Neuronal stem cell (in vitro differentiated cells): Measurements from ENCODE around the gene CLTCL1.
A peak's percentile ranks its signal among the peaks of the same experiment; 100 is the strongest.

Source experiments
- DNase-seq: peaks from one replicate; pipeline ENCODE4 v3.0.0-alpha.2; 2013; ENCODE audit warnings: low spot score
- H2AFZ ChIP-seq: one replicate; pipeline ENCODE4 v1.6.1; 2013; ENCODE audit warnings: mild to moderate bottlenecking, low read length, inconsistent platforms
- H2AK5ac ChIP-seq: 2 replicates; pipeline ENCODE4 v1.6.1; 2013; ENCODE audit warnings: low read depth, mild to moderate bottlenecking, inconsistent platforms, low read length, moderate library complexity, mixed read lengths
- H2BK120ac ChIP-seq: 2 replicates; pipeline ENCODE4 v1.6.1; 2013; ENCODE audit warnings: low read depth, mild to moderate bottlenecking, inconsistent platforms, low read length, moderate library complexity, mixed read lengths
- H2BK12ac ChIP-seq: one replicate; pipeline ENCODE4 v1.6.1; 2013; ENCODE audit warnings: low read length, inconsistent platforms
- H2BK15ac ChIP-seq: 2 replicates; pipeline ENCODE4 v1.6.1; 2013; ENCODE audit warnings: mild to moderate bottlenecking, low read length, inconsistent platforms, mixed read lengths
- H2BK5ac ChIP-seq: one replicate; pipeline ENCODE4 v1.6.1; 2013; ENCODE audit warnings: inconsistent platforms, mild to moderate bottlenecking, low read length, moderate library complexity
- H3K14ac ChIP-seq: one replicate; pipeline ENCODE4 v1.6.1; 2013; ENCODE audit warnings: low read length, inconsistent platforms
- H3K18ac ChIP-seq: 2 replicates; pipeline ENCODE4 v1.6.1; 2013; ENCODE audit warnings: low read length, inconsistent platforms
- H3K23ac ChIP-seq: 2 replicates; pipeline ENCODE4 v1.6.1; 2013; ENCODE audit warnings: low read depth, mild to moderate bottlenecking, mixed read lengths, low read length, inconsistent platforms; ENCODE audit not compliant: poor library complexity
- H3K27ac ChIP-seq: replicated peaks from 3 replicates; pipeline ENCODE4 v1.5.1; 2013; ENCODE audit warnings: low read length, inconsistent platforms
- H3K27me3 ChIP-seq, 3 experiments: 2 replicates each; pipeline ENCODE4 v1.6.1; 2013; ENCODE audit warnings: low read length in 3 of 3, mild to moderate bottlenecking in 2 of 3, inconsistent platforms in 1 of 3, low read depth in 1 of 3, mixed read lengths in 1 of 3, moderate library complexity in 1 of 3; ENCODE audit not compliant: control insufficient read depth in 3 of 3, insufficient read depth in 3 of 3
- H3K36me3 ChIP-seq, 2 donors: replicated peaks in 1 of 2; 2 replicates each; pipeline ENCODE4 v1.6.1; 2013; ENCODE audit warnings: low read length in 2 of 2; ENCODE audit not compliant: control insufficient read depth in 2 of 2, insufficient read depth in 2 of 2
- H3K4ac ChIP-seq: 2 replicates; pipeline ENCODE4 v1.6.1; 2013; ENCODE audit warnings: inconsistent platforms, mild to moderate bottlenecking, low read length, moderate library complexity
- H3K4me1 ChIP-seq, 2 donors: 1 replicate in 1 of 2; 2 replicates in 1 of 2; pipeline ENCODE4 v1.6.1; 2013; ENCODE audit warnings: low read length in 2 of 2, low read depth in 1 of 2; ENCODE audit not compliant: control insufficient read depth in 2 of 2, insufficient read depth in 1 of 2
- H3K4me2 ChIP-seq: one replicate; pipeline ENCODE4 v1.6.1; 2013; ENCODE audit warnings: mild to moderate bottlenecking, low read length, inconsistent platforms; ENCODE audit not compliant: insufficient read depth, poor library complexity, severe bottlenecking
- H3K4me3 ChIP-seq, 2 donors: 2 replicates each; pipeline ENCODE4 v1.5.1; 2013; ENCODE audit warnings: low read length in 2 of 2, mild to moderate bottlenecking in 2 of 2, inconsistent platforms in 1 of 2, moderate library complexity in 1 of 2
- H3K79me1 ChIP-seq: one replicate; pipeline ENCODE4 v1.6.1; 2013; ENCODE audit warnings: low read depth, mild to moderate bottlenecking, inconsistent platforms, low read length, moderate library complexity
- H3K9ac ChIP-seq: one replicate; pipeline ENCODE4 v1.6.1; 2013; ENCODE audit warnings: mild to moderate bottlenecking, low read depth, low read length, inconsistent platforms; ENCODE audit not compliant: poor library complexity
- H3K9me3 ChIP-seq, 2 donors: replicated peaks in 1 of 2; 2 replicates each; pipeline versions ENCODE3 to v1.6.1; 2013; ENCODE audit warnings: low read length in 2 of 2, mild to moderate bottlenecking in 2 of 2, inconsistent platforms in 1 of 2, low read depth in 1 of 2, mixed read lengths in 1 of 2, moderate library complexity in 1 of 2; ENCODE audit not compliant: control insufficient read depth in 2 of 2, insufficient read depth in 1 of 2
- H4K8ac ChIP-seq: one replicate; pipeline ENCODE4 v1.6.1; 2013; ENCODE audit warnings: low read depth, mild to moderate bottlenecking, inconsistent platforms, low read length, moderate library complexity
- H4K91ac ChIP-seq: one replicate; pipeline ENCODE4 v1.6.1; 2013; ENCODE audit warnings: low read length, low read depth, mild to moderate bottlenecking, inconsistent platforms; ENCODE audit not compliant: poor library complexity
- WGBS, 2 donors: extraction: QIAGEN DNeasy Blood & Tissue Kit; methylation state at CpG; one replicate each; pipeline ENCODE4 v1.1.7; 2013; ENCODE audit warnings: missing lambda C conversion rate in 2 of 2, mixed read lengths in 1 of 2; ENCODE audit not compliant: insufficient read length in 2 of 2, insufficient replicate concordance in 1 of 2; ENCODE audit errors: extremely low coverage in 2 of 2; 5-methylcytosine and 5-hydroxymethylcytosine counted together

Gene CLTCL1

GRCh38 chr22:19244600-19245352 lies 46.7 kb downstream of the CLTCL1 start:
- H3K9me3 ChIP-seq = no peaks in the 10 kb centered on the region
- H2BK15ac ChIP-seq = no peak overlapping the region
- H3K23ac ChIP-seq = no peak overlapping the region
- no peak overlapping the region for H3K27ac ChIP-seq
- H3K4me1 ChIP-seq = no peaks in the 10 kb centered on the region
- DNase-seq = no peak
- H3K79me1 ChIP-seq = no peaks in the 10 kb centered on the region
- no peak overlapping the region for H3K9ac ChIP-seq
- H3K4me3 ChIP-seq = no peak overlapping the region
- no peak overlapping the region for H3K4me2 ChIP-seq
- H2AFZ ChIP-seq = no peak overlapping the region
- H3K36me3 ChIP-seq = peaks cover 2 to 3% of the 10 kb centered on the region in 2 donors
- no peaks in the 10 kb centered on the region for H3K27me3 ChIP-seq
- no peak overlapping the region for H3K14ac ChIP-seq
- H2AK5ac ChIP-seq = no peak overlapping the region
- H2BK5ac ChIP-seq = no peak overlapping the region
- H2BK120ac ChIP-seq = no peak overlapping the region
- H4K8ac ChIP-seq = no peak overlapping the region
- H3K4ac ChIP-seq = no peak overlapping the region
- H2BK12ac ChIP-seq = no peak overlapping the region
- no peak overlapping the region for H4K91ac ChIP-seq
- no peak overlapping the region for H3K18ac ChIP-seq
- WGBS, 2 donors = no CpG with 5 or more reads among the region's 10 CpGs

GRCh38 chr22:19242699-19243098 lies 48.8 kb downstream of the CLTCL1 start:
- DNase-seq = no peak
- Histone ChIP-seq H3K4me2 (no peak overlapping the region), H3K79me1 (no peaks in the 10 kb centered on the region), H2AFZ (no peak overlapping the region), H2BK120ac (no peak overlapping the region), H3K9me3 (no peaks in the 10 kb centered on the region), H3K9ac (no peak overlapping the region), H2BK12ac (no peak overlapping the region), H3K36me3 (peaks cover 2 to 10% of the 10 kb centered on the region in 2 donors), H4K8ac (no peak overlapping the region), H3K27me3 (no peaks in the 10 kb centered on the region), H2AK5ac (no peak overlapping the region), H3K14ac (no peak overlapping the region), H4K91ac (no peak overlapping the region), H2BK5ac (no peak overlapping the region), H3K27ac (no peak overlapping the region), H3K23ac (no peak overlapping the region), H3K4ac (no peak overlapping the region), H3K18ac (no peak overlapping the region), H3K4me3 (no peak overlapping the region), H3K4me1 (no peaks in the 10 kb centered on the region), H2BK15ac (no peak overlapping the region)
- WGBS, 2 donors = no CpG with 5 or more reads among the region's 4 CpGs

- Histone ChIP-seq H2BK15ac (no peak overlapping the region), H3K9ac (no peak overlapping the region), H3K23ac (no peak overlapping the region), H3K14ac (no peak overlapping the region), H2BK12ac (no peak overlapping the region), H2BK5ac (no peak overlapping the region), H3K18ac (no peak overlapping the region), H3K79me1 (no peaks in the 10 kb centered on the region), H3K27me3 (no peaks in the 10 kb centered on the region), H2AFZ (no peak overlapping the region), H4K8ac (no peak overlapping the region), H3K4me1 (no peaks in the 10 kb centered on the region), H3K27ac (no peak overlapping the region), H3K4ac (no peak overlapping the region), H3K4me3 (no peak overlapping the region), H3K9me3 (no peaks in the 10 kb centered on the region), H2BK120ac (no peak overlapping the region), H4K91ac (no peak overlapping the region), H3K4me2 (no peak overlapping the region), H3K36me3 (peaks cover 2 to 10% of the 10 kb centered on the region in 2 donors), H2AK5ac (no peak overlapping the region)
- no peak for DNase-seq
- no CpG with 5 or more reads among the region's 6 CpGs for WGBS, 2 donors
Observed at GRCh38 chr22:19241593-19241906, 50.0 kb downstream of the CLTCL1 start.

- no peaks in the 10 kb centered on the region for H3K79me1 ChIP-seq
- no peak overlapping the region for H4K91ac ChIP-seq
- no peak overlapping the region for H3K9ac ChIP-seq
- H3K4ac ChIP-seq = no peak overlapping the region
- no peaks in the 10 kb centered on the region for H3K4me1 ChIP-seq
- no peak overlapping the region for H3K14ac ChIP-seq
- no peak overlapping the region for H3K27ac ChIP-seq
- DNase-seq = no peak
- no peak overlapping the region for H2BK12ac ChIP-seq
- no peak overlapping the region for H2BK15ac ChIP-seq
- H3K4me2 ChIP-seq = no peak overlapping the region
- no peaks in the 10 kb centered on the region for H3K27me3 ChIP-seq
- no CpG with 5 or more reads among the region's 14 CpGs for WGBS, 2 donors
- H3K4me3 ChIP-seq = no peak overlapping the region
- H3K36me3 ChIP-seq = peaks cover 2 to 10% of the 10 kb centered on the region in 2 donors
- H2BK120ac ChIP-seq = no peak overlapping the region
- H3K18ac ChIP-seq = no peak overlapping the region
- H4K8ac ChIP-seq = no peak overlapping the region
- peak overlapping the region; percentile 75 for H3K23ac ChIP-seq
- no peaks in the 10 kb centered on the region for H3K9me3 ChIP-seq
- no peak overlapping the region for H2AFZ ChIP-seq
- no peak overlapping the region for H2BK5ac ChIP-seq
- no peak overlapping the region for H2AK5ac ChIP-seq
Observed at GRCh38 chr22:19240813-19241592, 50.5 kb downstream of the CLTCL1 start.
